ENCODE data around the gene DAB1. TPM values are rescaled to one million over a fixed set of nuclear protein-coding genes. Genes with fewer than 3 reads are reported as not detected.
"Not testable (repeated sequence)": the region's sequence is repeated elsewhere in the genome, so short reads cannot be mapped to it uniquely, and the experiment has no call there.

Gene DAB1
- polyA plus RNA-seq, 6 donors from 2014 or later, result 0.11 TPM; not detected in 5

DNA sequence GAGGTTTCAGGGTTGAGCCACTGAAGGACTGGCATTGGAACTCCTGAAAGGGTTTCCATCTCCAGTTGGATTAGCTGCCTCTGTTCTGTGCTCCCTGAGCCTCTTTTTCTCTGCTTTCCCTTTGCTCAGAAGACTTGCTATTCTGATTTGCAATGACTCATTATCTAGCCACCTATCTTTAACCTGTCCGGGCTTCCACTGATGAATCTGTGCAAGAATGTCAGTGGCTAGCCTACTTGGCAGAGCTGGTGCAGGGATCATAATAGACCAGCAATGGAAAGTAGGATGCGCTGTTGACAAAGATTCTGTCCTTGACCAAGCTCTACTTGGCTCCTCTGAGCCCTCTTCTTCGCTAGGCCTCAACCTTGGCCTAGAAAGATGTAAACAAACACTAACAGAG lies 336.2 kb downstream of the DAB1 start:
- H3K4me1 Mint-ChIP-seq; DNase-seq; H3K9me3 Mint-ChIP-seq; H3K27ac Mint-ChIP-seq; H3K36me3 Mint-ChIP-seq; ATAC-seq (ENCODE audit: low read depth in 2 of 2); H3K27me3 Mint-ChIP-seq: not testable (repeated sequence)
- peak overlapping the region in 1 of 8 donors; percentile 19 for H3K4me3 Mint-ChIP-seq

DNA sequence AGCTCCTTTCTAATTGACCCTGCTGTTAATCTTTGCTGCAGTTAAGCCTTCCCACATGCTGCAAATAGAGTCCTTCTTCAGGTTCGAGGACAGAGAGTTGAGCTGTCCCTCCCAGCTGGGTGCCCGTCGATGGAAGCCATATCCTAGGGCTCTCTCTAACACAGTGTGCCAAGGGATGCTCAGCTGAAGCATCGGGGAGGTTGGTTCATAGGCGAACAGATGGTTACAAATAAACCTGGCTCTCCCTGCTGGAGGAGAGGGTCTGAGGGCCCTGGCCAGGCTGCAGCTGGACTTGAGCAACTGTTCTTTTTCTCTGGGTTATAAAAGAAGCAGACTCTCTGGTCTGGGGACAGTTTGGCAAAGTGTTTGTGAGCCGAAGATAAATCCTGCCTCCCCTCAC lies 337.7 kb downstream of the DAB1 start:
- DNase-seq, result no peak
- H3K27ac Mint-ChIP-seq, result no peak overlapping the region
- H3K4me1 Mint-ChIP-seq, result no peaks in the 10 kb centered on the region
- H3K27me3 Mint-ChIP-seq, result peaks cover 0 to 7% (median 4%) of the 10 kb centered on the region in 3 donors
- ATAC-seq (ENCODE audit: low read depth in 2 of 2), result no peak
- peaks cover 0 to 3% (median 0%) of the 10 kb centered on the region in 7 donors for H3K9me3 Mint-ChIP-seq
- H3K36me3 Mint-ChIP-seq, result no peaks in the 10 kb centered on the region
- no peak overlapping the region for H3K4me3 Mint-ChIP-seq

DNA sequence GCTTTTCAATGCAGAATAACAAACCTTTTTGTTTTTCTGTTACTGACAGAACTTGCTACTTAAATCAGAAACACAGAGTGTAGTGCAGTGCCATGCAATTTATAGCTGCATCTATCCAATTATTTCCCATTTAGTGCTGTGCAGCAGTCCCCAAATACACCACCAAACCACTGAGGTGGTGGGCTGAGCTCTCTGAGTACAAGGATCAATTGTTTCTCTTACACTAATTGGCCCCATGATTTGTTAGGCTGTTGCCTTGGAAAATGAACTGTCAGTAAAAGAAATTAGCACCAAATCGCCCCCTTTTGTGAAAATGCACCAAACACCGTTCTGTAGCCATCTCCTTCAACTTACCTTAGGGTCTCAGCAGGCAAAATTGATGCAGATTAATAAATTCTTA lies 339.2 kb downstream of the DAB1 start:
- no peak overlapping the region for H3K4me3 Mint-ChIP-seq
- H3K27me3 Mint-ChIP-seq, result peaks cover 1 to 7% (median 4%) of the 10 kb centered on the region in 3 donors
- H3K27ac Mint-ChIP-seq, result no peak overlapping the region
- H3K36me3 Mint-ChIP-seq, result no peaks in the 10 kb centered on the region
- DNase-seq, result no peak
- H3K9me3 Mint-ChIP-seq, result peaks cover 0 to 3% (median 0%) of the 10 kb centered on the region in 7 donors
- no peaks in the 10 kb centered on the region for H3K4me1 Mint-ChIP-seq
- ATAC-seq (ENCODE audit: low read depth in 2 of 2), result no peak

- ATAC-seq (ENCODE audit: low read depth in 2 of 2) (no peak), DNase-seq (no peak)
- H3K4me1 Mint-ChIP-seq, result no peaks in the 10 kb centered on the region
- H3K4me3 Mint-ChIP-seq, result no peak overlapping the region
- H3K36me3 Mint-ChIP-seq, result no peaks in the 10 kb centered on the region
- peaks cover 4 to 7% (median 7%) of the 10 kb centered on the region in 3 donors for H3K27me3 Mint-ChIP-seq
- no peak overlapping the region for H3K27ac Mint-ChIP-seq
- H3K9me3 Mint-ChIP-seq, result peaks cover 0 to 5% (median 0%) of the 10 kb centered on the region in 7 donors
These were observed 341.0 kb downstream of the DAB1 start for GRCh38 chr1:57082711-57083439.

DNA sequence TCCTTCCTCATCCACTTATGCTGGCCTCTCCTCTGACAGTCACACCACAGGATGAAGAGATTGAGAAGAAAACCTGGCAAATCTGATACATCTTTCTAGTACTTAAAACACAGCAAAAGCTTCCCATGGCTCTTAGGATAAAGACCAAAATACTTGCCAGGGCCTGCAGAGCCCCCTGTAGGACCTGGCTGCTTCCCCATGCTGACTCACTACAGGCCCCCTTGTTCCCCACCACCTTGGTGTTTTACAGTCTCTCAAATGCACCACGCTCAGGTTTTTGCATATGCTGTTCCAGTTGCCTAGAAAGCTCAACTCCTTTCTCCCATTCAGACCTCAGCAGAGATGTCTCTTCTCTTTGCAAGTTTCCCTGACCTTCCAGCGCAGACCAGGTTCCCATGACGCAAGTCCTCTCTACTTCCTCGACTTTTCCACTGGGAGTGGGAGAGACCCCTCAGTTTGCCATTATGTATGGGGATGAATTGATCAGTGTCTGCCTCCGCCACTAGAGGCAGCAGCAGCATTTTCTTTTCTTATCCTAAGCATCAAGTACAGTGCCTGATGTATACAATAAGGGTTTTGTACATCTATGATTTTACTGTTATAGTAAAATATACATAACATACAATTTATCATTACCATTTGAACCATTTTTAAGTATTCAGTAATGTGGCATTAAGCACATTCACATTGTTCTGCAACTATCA lies 344.3 kb downstream of the DAB1 start:
- Mint-ChIP-seq H3K27ac (no peak overlapping the region), H3K4me3 (no peak overlapping the region), H3K27me3 (peaks cover 0 to 7% (median 4%) of the 10 kb centered on the region in 3 donors), H3K9me3 (peaks cover 0 to 5% (median 0%) of the 10 kb centered on the region in 7 donors), H3K36me3 (no peaks in the 10 kb centered on the region), H3K4me1 (no peaks in the 10 kb centered on the region)
- DNase-seq, result no peak
- ATAC-seq (ENCODE audit: low read depth in 2 of 2), result no peak

GRCh38 chr1:57072401-57073110 lies 351.3 kb downstream of the DAB1 start:
- Mint-ChIP-seq H3K27me3 (peaks cover 0 to 6% (median 0%) of the 10 kb centered on the region in 3 donors), H3K4me3 (no peak overlapping the region), H3K9me3 (peaks cover 0 to 7% (median 0%) of the 10 kb centered on the region in 7 donors), H3K27ac (peak overlapping the region in 1 of 6 donors; percentile 15), H3K4me1 (no peaks in the 10 kb centered on the region), H3K36me3 (no peaks in the 10 kb centered on the region)
- ATAC-seq (ENCODE audit: low read depth in 2 of 2) (no peak), DNase-seq (no peak)

DNA sequence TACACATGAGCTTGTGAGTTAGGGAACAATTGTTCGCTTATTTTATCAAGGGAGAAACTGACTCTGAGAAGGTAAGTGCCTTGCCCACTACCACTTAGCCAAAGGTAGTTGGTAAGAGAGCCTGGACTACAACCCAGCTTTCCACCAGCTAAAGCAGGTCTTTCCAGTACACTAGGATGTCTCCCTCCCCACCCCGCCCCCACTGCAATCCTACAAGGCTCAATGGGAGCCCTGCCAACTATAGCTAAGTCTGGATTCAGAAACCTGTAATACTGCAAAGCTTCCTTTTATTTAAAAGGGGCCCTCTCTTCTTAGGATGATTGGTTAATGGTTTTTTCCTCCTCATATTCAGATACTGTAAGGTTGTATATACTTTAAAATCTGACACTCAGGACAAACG lies 356.0 kb downstream of the DAB1 start:
- H3K4me1 Mint-ChIP-seq, result no peaks in the 10 kb centered on the region
- DNase-seq (no peak), ATAC-seq (ENCODE audit: low read depth in 2 of 2) (no peak)
- H3K36me3 Mint-ChIP-seq, result no peaks in the 10 kb centered on the region
- peaks cover 0 to 1% (median 0%) of the 10 kb centered on the region in 7 donors for H3K9me3 Mint-ChIP-seq
- H3K27me3 Mint-ChIP-seq, result peaks cover 0 to 6% (median 0%) of the 10 kb centered on the region in 3 donors
- no peak overlapping the region for H3K27ac Mint-ChIP-seq
- no peak overlapping the region for H3K4me3 Mint-ChIP-seq

DNA sequence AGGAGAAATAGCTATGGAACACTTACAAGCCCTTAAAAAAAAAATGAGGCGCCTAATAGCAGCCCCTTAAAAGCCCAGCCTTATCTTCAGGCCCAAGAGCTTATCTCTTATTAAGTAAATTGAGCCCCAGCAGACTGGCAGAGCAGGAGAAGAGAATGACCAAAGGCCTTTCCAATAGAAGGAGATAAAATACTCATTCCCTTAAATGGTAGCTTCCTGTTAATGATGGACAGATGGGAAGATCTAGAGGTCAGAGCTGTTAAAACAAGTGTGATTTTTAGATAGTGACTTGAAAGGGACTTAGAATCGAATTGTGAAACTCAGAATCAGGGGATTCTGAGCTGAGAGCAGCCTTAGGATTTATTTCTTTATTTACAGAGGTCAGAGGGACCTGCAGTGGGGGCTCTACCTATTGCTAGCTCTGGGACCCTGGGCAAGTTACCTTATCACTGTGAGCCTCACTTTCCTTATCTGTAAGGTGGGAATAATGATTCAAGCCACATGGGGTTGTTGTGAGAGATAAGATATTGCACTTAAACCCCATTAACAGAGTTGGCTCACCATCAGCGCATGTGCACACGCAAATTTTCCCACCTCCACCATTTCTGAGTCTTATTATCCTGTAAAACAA lies 356.8 kb downstream of the DAB1 start:
- no peaks in the 10 kb centered on the region for H3K9me3 Mint-ChIP-seq
- peaks cover 0 to 6% (median 0%) of the 10 kb centered on the region in 3 donors for H3K27me3 Mint-ChIP-seq

GRCh38 chr1:57065442-57065841 lies 358.4 kb downstream of the DAB1 start:
- peaks cover 0 to 6% (median 0%) of the 10 kb centered on the region in 3 donors for H3K27me3 Mint-ChIP-seq
- no peaks in the 10 kb centered on the region for H3K4me1 Mint-ChIP-seq
- H3K36me3 Mint-ChIP-seq, result no peaks in the 10 kb centered on the region
- no peak for ATAC-seq (ENCODE audit: low read depth in 2 of 2)
- H3K27ac Mint-ChIP-seq, result no peak overlapping the region
- no peak overlapping the region for H3K4me3 Mint-ChIP-seq
- H3K9me3 Mint-ChIP-seq, result no peaks in the 10 kb centered on the region
- DNase-seq, result no peak

More for the DNA sequence above, 356.8 kb downstream of the DAB1 start:
- DNase-seq, result no peak
- H3K36me3 Mint-ChIP-seq, result no peaks in the 10 kb centered on the region
- ATAC-seq (ENCODE audit: low read depth in 2 of 2), result no peak
- no peaks in the 10 kb centered on the region for H3K4me1 Mint-ChIP-seq
- H3K27ac Mint-ChIP-seq, result no peak overlapping the region
- no peak overlapping the region for H3K4me3 Mint-ChIP-seq

DNA sequence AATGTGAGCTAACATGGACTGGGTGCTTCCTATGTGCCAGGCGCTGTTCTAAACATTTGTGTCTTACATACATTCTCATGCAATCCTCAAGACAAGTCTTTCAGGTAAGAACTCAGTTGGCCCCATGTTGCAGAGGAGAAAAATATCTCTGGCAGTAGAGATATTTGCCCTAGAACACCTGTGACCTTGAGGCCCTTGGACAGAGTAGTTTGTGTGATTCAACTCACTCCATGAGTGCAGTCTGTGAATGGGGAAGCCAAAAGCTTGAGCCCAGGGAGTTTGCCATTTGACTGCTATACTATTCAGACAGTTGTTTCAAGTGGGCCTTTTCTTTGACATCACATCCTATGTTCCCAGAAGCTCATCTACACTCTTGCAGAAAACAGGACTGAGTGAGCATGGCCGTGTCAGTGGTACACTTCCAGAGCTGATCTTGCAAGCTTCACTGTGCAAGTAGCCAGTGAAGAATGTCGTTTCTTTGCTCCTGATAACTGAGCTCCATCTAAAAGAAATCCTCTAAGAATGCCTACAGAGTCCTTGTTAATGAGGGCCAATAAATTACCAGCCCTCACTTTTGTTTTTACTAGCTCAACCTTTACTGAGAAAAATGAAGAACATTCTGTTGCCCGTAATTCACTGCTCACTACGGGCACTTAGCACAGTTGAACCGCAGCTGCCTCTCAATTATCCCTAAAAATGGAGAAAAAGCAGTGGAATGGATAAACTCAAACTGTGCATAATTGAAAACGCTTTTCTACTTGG lies 359.3 kb downstream of the DAB1 start:
- no peaks in the 10 kb centered on the region for H3K9me3 Mint-ChIP-seq
- no peak for ATAC-seq (ENCODE audit: low read depth in 2 of 2)
- no peak overlapping the region for H3K27ac Mint-ChIP-seq
- no peaks in the 10 kb centered on the region for H3K36me3 Mint-ChIP-seq
- H3K4me3 Mint-ChIP-seq, result no peak overlapping the region
- DNase-seq, result no peak
- H3K27me3 Mint-ChIP-seq, result no peaks in the 10 kb centered on the region
- H3K4me1 Mint-ChIP-seq, result no peaks in the 10 kb centered on the region

- Mint-ChIP-seq H3K27me3 (no peaks in the 10 kb centered on the region), H3K9me3 (no peaks in the 10 kb centered on the region), H3K4me3 (no peak overlapping the region), H3K27ac (no peak overlapping the region), H3K4me1 (no peaks in the 10 kb centered on the region), H3K36me3 (no peaks in the 10 kb centered on the region)
- ATAC-seq (ENCODE audit: low read depth in 2 of 2), result no peak
- DNase-seq, result no peak
These were observed 360.3 kb downstream of the DAB1 start for GRCh38 chr1:57063406-57064125.

DNA sequence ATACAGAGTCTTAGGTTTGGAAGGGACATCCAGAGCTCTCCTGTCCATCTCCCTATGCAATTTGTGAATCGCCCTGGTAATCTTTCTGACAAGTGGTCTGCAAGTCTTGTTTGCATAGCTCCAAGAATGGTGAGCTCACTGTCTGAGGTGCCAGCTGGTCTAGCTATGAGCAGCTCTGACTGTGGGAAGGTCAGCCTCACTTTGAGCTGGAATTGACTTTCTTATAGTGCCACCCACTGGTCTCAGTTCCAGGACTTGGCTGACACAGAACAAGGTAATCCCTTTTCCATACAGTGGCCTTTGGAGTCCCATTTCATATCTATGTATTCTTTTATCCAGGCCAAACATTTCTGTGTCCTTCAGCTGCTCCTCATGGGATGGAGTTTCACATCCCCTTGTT lies 362.5 kb downstream of the DAB1 start:
- no peaks in the 10 kb centered on the region for H3K4me1 Mint-ChIP-seq
- peaks cover 0 to 1% (median 0%) of the 10 kb centered on the region in 7 donors for H3K9me3 Mint-ChIP-seq
- no peak for DNase-seq
- H3K27ac Mint-ChIP-seq, result no peak overlapping the region
- H3K4me3 Mint-ChIP-seq, result no peak overlapping the region
- no peaks in the 10 kb centered on the region for H3K36me3 Mint-ChIP-seq
- no peaks in the 10 kb centered on the region for H3K27me3 Mint-ChIP-seq
- no peak for ATAC-seq (ENCODE audit: low read depth in 2 of 2)

All from naive B cell (primary cell).